GM23338 (cell line): Measurements from ENCODE around the gene COL8A1. TPM values are rescaled to one million over a fixed set of nuclear protein-coding genes. Genes with fewer than 3 reads are reported as not detected.

ENCODE experiments used
- ATAC-seq: fragments of 200-7000 bp; cut with Tn5 transposase; 3 replicates; pipeline ENCODE4 v1.9.1; 2020
- DNase-seq: peaks from one replicate; pipeline ENCODE4 v3.0.0-alpha.2; 2015; ENCODE audit warnings: low spot score
- H2AFZ ChIP-seq: fragments of 200-600 bp; sonication (generic); 2 replicates; pipeline ENCODE4 v1.8.0; 2016; ENCODE audit warnings: antibody characterized with exemption, mild to moderate bottlenecking, moderate library complexity
- H3F3A ChIP-seq: fragments of 200-600 bp; sonication (generic); replicated peaks from 2 replicates; pipeline ENCODE4 v1.8.0; 2017; ENCODE audit warnings: antibody characterized with exemption, mixed run types, low read depth
- H3K27ac ChIP-seq: fragments of 200-600 bp; sonication (generic); 2 replicates; pipeline ENCODE4 v1.6.1; 2016; ENCODE audit warnings: low read depth
- H3K27me3 ChIP-seq: fragments of 200-600 bp; sonication (generic); 2 replicates; pipeline ENCODE4 v1.8.0; 2016; ENCODE audit warnings: mild to moderate bottlenecking, mixed run types, moderate library complexity; ENCODE audit not compliant: insufficient read depth
- H3K36me3 ChIP-seq: fragments of 200-600 bp; sonication (generic); 2 replicates; pipeline ENCODE4 v1.8.0; 2016; ENCODE audit warnings: mild to moderate bottlenecking; ENCODE audit not compliant: insufficient read depth
- H3K4me1 ChIP-seq: fragments of 200-600 bp; sonication (generic); 2 replicates; pipeline ENCODE4 v1.8.0; 2016; ENCODE audit warnings: mild to moderate bottlenecking, moderate library complexity; ENCODE audit not compliant: insufficient read depth
- H3K4me2 ChIP-seq: fragments of 200-600 bp; sonication (generic); 2 replicates; pipeline ENCODE4 v1.7.1; 2017; ENCODE audit warnings: mixed run types
- H3K4me3 ChIP-seq: fragments of 200-600 bp; sonication (generic); 2 replicates; pipeline ENCODE4 v1.6.1; 2016; ENCODE audit warnings: mixed run types
- H3K79me2 ChIP-seq: fragments of 200-600 bp; sonication (generic); replicated peaks from 2 replicates; pipeline ENCODE4 v1.8.0; 2017; ENCODE audit warnings: mild to moderate bottlenecking; ENCODE audit not compliant: insufficient read depth
- H3K9me2 ChIP-seq: fragments of 200-600 bp; sonication (generic); 2 replicates; pipeline ENCODE4 v1.8.0; 2017; ENCODE audit not compliant: insufficient read depth
- H4K20me1 ChIP-seq: fragments of 200-600 bp; sonication (generic); replicated peaks from 2 replicates; pipeline ENCODE4 v1.8.0; 2017; ENCODE audit warnings: mild to moderate bottlenecking; ENCODE audit not compliant: insufficient read depth
- H3K27ac Mint-ChIP-seq: 2 replicates; pipeline ENCODE4 v1.8.0; 2020; ENCODE audit warnings: inconsistent platforms, mild to moderate bottlenecking, moderate library complexity, mixed read lengths
- H3K27me3 Mint-ChIP-seq: 3 replicates; pipeline ENCODE4 v1.8.0; 2022; ENCODE audit warnings: low read depth, mild to moderate bottlenecking, moderate library complexity, mixed read lengths, inconsistent platforms; ENCODE audit not compliant: insufficient read depth, poor library complexity
- H3K36me3 Mint-ChIP-seq: 3 replicates; pipeline ENCODE4 v1.8.0; 2021; ENCODE audit warnings: low read depth, mild to moderate bottlenecking, inconsistent platforms, moderate library complexity, mixed read lengths
- H3K4me1 Mint-ChIP-seq: 3 replicates; pipeline ENCODE4 v1.8.0; 2020; ENCODE audit warnings: mild to moderate bottlenecking, inconsistent platforms, mixed read lengths
- H3K4me3 Mint-ChIP-seq: 3 replicates; pipeline ENCODE4 v1.8.0; 2021; ENCODE audit warnings: moderate library complexity, mild to moderate bottlenecking, inconsistent platforms, mixed read lengths
- H3K9me3 Mint-ChIP-seq: 3 replicates; pipeline ENCODE4 v1.8.0; 2020; ENCODE audit warnings: moderate library complexity, mild to moderate bottlenecking, inconsistent platforms, mixed read lengths
- ZNF114 ChIP-seq: fragments of 250-450 bp; sonication (Bioruptor Pico); IDR thresholded peaks from 2 replicates; pipeline ENCODE4 v1.5.0; 2020; ENCODE audit warnings: mild to moderate bottlenecking, moderate library complexity
- polyA plus RNA-seq: library from polyadenylated mRNA; unstranded; fragments of >200 nt; fragmentation: Nextera tagmentation; extraction: Ambion mirVana; gene quantifications from 2 replicates; pipeline ENCODE4 v1.2.1, GENCODE V29; 2016
- total RNA-seq: library from RNA; depleted of rRNA; stranded (reverse); fragments of >200 nt; shearing (Covaris generic); gene quantifications from 2 replicates; pipeline ENCODE4 v1.2.3, GENCODE V29; 2014
- TF ChIP-seq, protein P1 (sequence below): fragments of 250-450 bp; sonication (Bioruptor Pico); IDR thresholded peaks from 2 replicates; pipeline ENCODE4 v1.5.0; 2020; ENCODE audit warnings: mild to moderate bottlenecking, moderate library complexity
- TF ChIP-seq, protein P2 (sequence below): IDR thresholded peaks from one replicate; pipeline ENCODE4 v1.6.1; 2018; ENCODE audit warnings: antibody characterized with exemption; ENCODE audit not compliant: unreplicated experiment

The COL8A1 gene
- total and polyA plus RNA-seq, 2 experiments from 2014 or later, result 0.26 to 0.97 TPM

DNA sequence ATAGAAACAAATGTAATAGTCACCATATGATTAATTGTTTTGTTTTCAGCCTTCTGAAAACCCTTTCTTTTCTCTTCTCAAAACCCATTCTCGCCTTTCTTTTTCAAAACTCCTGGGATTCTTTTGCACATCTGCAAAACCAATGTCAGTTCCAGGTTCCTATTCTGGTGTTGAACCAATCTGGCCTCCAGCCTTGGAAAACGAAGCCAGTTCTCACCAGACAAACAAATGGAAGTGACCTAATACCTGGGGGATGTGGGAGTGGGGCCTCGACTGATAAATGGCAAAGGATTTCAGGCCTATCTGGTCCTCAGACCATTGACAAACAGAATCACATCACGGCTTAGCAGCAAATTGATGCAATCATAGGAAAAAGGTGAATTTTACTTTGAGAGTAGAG lies 73.0 kb downstream of the COL8A1 start:
- no peak overlapping the region; the same call in 1 of the 2 replicates for H2AFZ ChIP-seq
- Mint-ChIP-seq H3K4me1 (peaks cover 10% of the 10 kb centered on the region; the same call in 2 of the 3 replicates), H3K27ac (no peak overlapping the region), H3K4me3 (no peak overlapping the region), H3K9me3 (no peaks in the 10 kb centered on the region), H3K27me3 (no peaks in the 10 kb centered on the region), H3K36me3 (no peaks in the 10 kb centered on the region)
- H3K4me1 ChIP-seq, result peaks cover 11% of the 10 kb centered on the region; the same call in 1 of the 2 replicates
- no peak for ATAC-seq
- no peak overlapping the region for H3K27ac ChIP-seq
- peaks cover 4% of the 10 kb centered on the region for H3K9me2 ChIP-seq
- H3K27me3 ChIP-seq, result no peaks in the 10 kb centered on the region
- no peak overlapping the region for H3K4me2 ChIP-seq
- no peaks in the 10 kb centered on the region for H3K79me2 ChIP-seq
- H3K4me3 ChIP-seq, result no peak overlapping the region
- no peak for DNase-seq
- no peaks in the 10 kb centered on the region for H3K36me3 ChIP-seq
- no peak for TF ChIP-seq ZNF114 (CRISPR knock-in tag)
- TF ChIP-seq, protein P1, sequence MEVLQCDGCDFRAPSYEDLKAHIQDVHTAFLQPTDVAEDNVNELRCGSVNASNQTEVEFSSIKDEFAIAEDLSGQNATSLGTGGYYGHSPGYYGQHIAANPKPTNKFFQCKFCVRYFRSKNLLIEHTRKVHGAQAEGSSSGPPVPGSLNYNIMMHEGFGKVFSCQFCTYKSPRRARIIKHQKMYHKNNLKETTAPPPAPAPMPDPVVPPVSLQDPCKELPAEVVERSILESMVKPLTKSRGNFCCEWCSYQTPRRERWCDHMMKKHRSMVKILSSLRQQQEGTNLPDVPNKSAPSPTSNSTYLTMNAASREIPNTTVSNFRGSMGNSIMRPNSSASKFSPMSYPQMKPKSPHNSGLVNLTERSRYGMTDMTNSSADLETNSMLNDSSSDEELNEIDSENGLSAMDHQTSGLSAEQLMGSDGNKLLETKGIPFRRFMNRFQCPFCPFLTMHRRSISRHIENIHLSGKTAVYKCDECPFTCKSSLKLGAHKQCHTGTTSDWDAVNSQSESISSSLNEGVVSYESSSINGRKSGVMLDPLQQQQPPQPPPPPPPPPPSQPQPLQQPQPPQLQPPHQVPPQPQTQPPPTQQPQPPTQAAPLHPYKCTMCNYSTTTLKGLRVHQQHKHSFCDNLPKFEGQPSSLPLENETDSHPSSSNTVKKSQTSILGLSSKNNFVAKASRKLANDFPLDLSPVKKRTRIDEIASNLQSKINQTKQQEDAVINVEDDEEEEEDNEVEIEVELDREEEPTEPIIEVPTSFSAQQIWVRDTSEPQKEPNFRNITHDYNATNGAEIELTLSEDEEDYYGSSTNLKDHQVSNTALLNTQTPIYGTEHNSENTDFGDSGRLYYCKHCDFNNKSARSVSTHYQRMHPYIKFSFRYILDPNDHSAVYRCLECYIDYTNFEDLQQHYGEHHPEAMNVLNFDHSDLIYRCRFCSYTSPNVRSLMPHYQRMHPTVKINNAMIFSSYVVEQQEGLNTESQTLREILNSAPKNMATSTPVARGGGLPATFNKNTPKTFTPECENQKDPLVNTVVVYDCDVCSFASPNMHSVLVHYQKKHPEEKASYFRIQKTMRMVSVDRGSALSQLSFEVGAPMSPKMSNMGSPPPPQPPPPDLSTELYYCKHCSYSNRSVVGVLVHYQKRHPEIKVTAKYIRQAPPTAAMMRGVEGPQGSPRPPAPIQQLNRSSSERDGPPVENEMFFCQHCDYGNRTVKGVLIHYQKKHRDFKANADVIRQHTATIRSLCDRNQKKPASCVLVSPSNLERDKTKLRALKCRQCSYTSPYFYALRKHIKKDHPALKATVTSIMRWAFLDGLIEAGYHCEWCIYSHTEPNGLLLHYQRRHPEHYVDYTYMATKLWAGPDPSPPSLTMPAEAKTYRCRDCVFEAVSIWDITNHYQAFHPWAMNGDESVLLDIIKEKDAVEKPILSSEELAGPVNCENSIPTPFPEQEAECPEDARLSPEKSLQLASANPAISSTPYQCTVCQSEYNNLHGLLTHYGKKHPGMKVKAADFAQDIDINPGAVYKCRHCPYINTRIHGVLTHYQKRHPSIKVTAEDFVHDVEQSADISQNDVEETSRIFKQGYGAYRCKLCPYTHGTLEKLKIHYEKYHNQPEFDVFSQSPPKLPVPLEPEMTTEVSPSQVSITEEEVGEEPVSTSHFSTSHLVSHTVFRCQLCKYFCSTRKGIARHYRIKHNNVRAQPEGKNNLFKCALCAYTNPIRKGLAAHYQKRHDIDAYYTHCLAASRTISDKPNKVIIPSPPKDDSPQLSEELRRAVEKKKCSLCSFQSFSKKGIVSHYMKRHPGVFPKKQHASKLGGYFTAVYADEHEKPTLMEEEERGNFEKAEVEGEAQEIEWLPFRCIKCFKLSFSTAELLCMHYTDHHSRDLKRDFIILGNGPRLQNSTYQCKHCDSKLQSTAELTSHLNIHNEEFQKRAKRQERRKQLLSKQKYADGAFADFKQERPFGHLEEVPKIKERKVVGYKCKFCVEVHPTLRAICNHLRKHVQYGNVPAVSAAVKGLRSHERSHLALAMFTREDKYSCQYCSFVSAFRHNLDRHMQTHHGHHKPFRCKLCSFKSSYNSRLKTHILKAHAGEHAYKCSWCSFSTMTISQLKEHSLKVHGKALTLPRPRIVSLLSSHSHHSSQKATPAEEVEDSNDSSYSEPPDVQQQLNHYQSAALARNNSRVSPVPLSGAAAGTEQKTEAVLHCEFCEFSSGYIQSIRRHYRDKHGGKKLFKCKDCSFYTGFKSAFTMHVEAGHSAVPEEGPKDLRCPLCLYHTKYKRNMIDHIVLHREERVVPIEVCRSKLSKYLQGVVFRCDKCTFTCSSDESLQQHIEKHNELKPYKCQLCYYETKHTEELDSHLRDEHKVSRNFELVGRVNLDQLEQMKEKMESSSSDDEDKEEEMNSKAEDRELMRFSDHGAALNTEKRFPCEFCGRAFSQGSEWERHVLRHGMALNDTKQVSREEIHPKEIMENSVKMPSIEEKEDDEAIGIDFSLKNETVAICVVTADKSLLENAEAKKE (CRISPR knock-in tag), result no peak
- TF ChIP-seq, protein P2, sequence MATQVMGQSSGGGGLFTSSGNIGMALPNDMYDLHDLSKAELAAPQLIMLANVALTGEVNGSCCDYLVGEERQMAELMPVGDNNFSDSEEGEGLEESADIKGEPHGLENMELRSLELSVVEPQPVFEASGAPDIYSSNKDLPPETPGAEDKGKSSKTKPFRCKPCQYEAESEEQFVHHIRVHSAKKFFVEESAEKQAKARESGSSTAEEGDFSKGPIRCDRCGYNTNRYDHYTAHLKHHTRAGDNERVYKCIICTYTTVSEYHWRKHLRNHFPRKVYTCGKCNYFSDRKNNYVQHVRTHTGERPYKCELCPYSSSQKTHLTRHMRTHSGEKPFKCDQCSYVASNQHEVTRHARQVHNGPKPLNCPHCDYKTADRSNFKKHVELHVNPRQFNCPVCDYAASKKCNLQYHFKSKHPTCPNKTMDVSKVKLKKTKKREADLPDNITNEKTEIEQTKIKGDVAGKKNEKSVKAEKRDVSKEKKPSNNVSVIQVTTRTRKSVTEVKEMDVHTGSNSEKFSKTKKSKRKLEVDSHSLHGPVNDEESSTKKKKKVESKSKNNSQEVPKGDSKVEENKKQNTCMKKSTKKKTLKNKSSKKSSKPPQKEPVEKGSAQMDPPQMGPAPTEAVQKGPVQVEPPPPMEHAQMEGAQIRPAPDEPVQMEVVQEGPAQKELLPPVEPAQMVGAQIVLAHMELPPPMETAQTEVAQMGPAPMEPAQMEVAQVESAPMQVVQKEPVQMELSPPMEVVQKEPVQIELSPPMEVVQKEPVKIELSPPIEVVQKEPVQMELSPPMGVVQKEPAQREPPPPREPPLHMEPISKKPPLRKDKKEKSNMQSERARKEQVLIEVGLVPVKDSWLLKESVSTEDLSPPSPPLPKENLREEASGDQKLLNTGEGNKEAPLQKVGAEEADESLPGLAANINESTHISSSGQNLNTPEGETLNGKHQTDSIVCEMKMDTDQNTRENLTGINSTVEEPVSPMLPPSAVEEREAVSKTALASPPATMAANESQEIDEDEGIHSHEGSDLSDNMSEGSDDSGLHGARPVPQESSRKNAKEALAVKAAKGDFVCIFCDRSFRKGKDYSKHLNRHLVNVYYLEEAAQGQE, result no peak
- H4K20me1 ChIP-seq, result no peaks in the 10 kb centered on the region
- H3F3A ChIP-seq, result no peaks in the 10 kb centered on the region
